BE2C (cell line): Measurements from ENCODE around the gene NCR2.

Experiments
- DNase-seq: peaks from one replicate; pipeline ENCODE4 v3.0.0-alpha.2; 2020
- H3K27me3 ChIP-seq: fragments of 250-450 bp; sonication (Bioruptor Pico); 2 replicates; pipeline ENCODE4 v1.5.1; 2020; ENCODE audit warnings: mild to moderate bottlenecking
- H3K36me3 ChIP-seq: fragments of 250-450 bp; sonication (Bioruptor Pico); 2 replicates; pipeline ENCODE4 v1.5.1; 2020; ENCODE audit warnings: mild to moderate bottlenecking
- H3K4me1 ChIP-seq: fragments of 250-450 bp; sonication (Bioruptor Pico); 2 replicates; pipeline ENCODE4 v1.5.1; 2020
- H3K4me3 ChIP-seq: 2 replicates; pipeline ENCODE4 v1.5.1; 2011; ENCODE audit warnings: low read depth, low read length
- H3K9me3 ChIP-seq: fragments of 250-450 bp; sonication (Bioruptor Pico); 2 replicates; pipeline ENCODE4 v1.5.1; 2020
- TF ChIP-seq, protein P1 (sequence below): IDR thresholded peaks from 2 replicates; pipeline ENCODE4 v1.5.1; 2012; ENCODE audit warnings: mild to moderate bottlenecking, low read depth, low read length

NCR2 gene

DNA sequence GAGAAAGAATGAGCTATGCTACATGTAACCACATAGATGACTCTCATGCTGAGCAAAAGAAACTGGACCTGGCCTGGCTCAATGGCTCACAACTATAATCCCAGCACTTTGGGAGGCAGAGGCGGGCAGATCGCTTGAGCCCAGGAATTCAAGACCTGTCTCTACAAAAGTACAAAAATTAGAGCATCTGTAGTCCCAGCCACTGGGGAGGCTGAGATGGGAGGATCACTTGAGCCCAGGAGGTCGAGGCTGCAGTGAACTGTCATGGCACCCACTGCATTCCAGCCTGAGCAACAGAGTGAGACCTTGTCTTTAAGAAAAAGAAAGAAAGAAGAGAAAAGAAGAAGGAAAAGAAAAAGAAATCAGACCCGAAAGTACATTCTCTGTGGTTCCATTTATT lies 41.7 kb downstream of the NCR2 start:
- H3K4me1 ChIP-seq: no peaks in the 10 kb centered on the region
- peaks cover 74% of the 10 kb centered on the region for H3K27me3 ChIP-seq
- TF ChIP-seq, protein P1, sequence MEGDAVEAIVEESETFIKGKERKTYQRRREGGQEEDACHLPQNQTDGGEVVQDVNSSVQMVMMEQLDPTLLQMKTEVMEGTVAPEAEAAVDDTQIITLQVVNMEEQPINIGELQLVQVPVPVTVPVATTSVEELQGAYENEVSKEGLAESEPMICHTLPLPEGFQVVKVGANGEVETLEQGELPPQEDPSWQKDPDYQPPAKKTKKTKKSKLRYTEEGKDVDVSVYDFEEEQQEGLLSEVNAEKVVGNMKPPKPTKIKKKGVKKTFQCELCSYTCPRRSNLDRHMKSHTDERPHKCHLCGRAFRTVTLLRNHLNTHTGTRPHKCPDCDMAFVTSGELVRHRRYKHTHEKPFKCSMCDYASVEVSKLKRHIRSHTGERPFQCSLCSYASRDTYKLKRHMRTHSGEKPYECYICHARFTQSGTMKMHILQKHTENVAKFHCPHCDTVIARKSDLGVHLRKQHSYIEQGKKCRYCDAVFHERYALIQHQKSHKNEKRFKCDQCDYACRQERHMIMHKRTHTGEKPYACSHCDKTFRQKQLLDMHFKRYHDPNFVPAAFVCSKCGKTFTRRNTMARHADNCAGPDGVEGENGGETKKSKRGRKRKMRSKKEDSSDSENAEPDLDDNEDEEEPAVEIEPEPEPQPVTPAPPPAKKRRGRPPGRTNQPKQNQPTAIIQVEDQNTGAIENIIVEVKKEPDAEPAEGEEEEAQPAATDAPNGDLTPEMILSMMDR: no peak
- no peak for DNase-seq
- no peak overlapping the region for H3K4me3 ChIP-seq
- no peaks in the 10 kb centered on the region for H3K36me3 ChIP-seq
- H3K9me3 ChIP-seq: no peaks in the 10 kb centered on the region

GRCh38 chr6:41379306-41379705 lies 43.9 kb downstream of the NCR2 start:
- TF ChIP-seq, protein P1: no peak
- peaks cover 53% of the 10 kb centered on the region for H3K27me3 ChIP-seq
- DNase-seq: no peak
- no peak overlapping the region for H3K4me3 ChIP-seq
- no peaks in the 10 kb centered on the region for H3K9me3 ChIP-seq
- H3K36me3 ChIP-seq: no peaks in the 10 kb centered on the region
- no peaks in the 10 kb centered on the region for H3K4me1 ChIP-seq

DNA sequence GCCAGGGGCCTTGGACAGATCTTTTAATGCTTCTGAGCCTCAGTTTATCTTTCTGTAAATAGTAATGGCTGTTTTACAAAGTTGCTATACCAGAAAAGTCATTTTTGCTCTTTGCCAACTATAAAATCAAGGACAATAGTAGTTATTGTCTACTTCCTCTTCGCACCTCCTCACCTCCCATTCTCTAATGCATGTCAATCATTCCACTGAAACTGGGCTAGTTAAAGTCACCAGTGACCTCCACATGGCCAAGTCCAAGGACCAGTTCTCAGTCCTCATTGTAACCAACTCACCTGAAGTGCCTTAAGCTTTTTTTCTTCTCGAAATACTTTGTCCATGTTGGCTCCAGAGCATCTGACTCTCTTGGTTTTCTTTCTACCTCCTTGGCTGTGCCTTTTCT lies 51.2 kb downstream of the NCR2 start:
- H3K4me3 ChIP-seq: no peak overlapping the region
- H3K27me3 ChIP-seq: peaks cover 28% of the 10 kb centered on the region
- H3K9me3 ChIP-seq: no peaks in the 10 kb centered on the region
- no peak for DNase-seq
- no peaks in the 10 kb centered on the region for H3K4me1 ChIP-seq
- TF ChIP-seq, protein P1: no peak
- no peaks in the 10 kb centered on the region for H3K36me3 ChIP-seq

DNA sequence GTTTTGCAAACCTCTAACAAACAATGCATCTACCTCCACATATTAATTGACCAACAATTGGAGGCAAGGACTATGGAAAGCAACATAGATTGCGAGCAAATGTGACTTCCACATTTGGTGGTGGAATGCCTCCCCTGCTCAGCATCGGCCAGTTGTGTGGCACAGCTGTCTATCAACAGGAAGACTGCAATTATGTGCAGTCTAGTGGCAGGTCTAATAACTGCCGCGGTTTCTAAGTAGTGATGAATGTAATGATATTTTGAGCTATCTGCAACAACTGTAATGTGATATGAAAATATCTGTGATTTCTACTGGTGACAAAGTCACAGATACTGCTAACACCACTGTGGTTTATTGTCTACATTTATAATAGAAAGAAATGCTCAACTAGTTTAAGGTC lies 56.8 kb downstream of the NCR2 start:
- TF ChIP-seq, protein P1: no peak

DNA sequence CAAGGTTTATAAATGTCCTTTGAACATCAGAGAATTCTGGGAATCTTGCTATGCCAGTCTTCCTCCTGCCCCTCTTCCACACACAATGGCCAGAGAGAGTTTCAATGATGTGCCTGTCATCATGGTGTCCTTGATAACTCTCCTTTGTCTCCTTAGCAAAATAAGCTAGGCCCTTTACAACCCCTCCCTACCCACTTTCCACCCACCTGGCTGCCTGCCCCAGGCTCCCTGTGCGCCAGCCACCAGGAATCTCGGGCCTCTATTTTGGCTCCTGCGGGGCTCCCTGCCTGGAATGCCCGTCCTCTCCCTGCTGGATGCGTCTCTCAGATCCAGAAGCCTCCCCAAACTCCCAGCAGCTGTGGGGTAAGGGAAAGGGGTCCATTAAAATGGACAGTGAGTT lies 60.9 kb downstream of the NCR2 start:
- Histone ChIP-seq H3K4me1 (no peaks in the 10 kb centered on the region), H3K9me3 (no peaks in the 10 kb centered on the region), H3K36me3 (no peaks in the 10 kb centered on the region), H3K27me3 (peaks cover 6% of the 10 kb centered on the region), H3K4me3 (no peak overlapping the region)
- DNase-seq: no peak
- TF ChIP-seq, protein P1: no peak

More for the DNA sequence above, 56.8 kb downstream of the NCR2 start:
- Histone ChIP-seq H3K9me3 (no peaks in the 10 kb centered on the region), H3K27me3 (peaks cover 23% of the 10 kb centered on the region), H3K4me1 (no peaks in the 10 kb centered on the region), H3K4me3 (no peak overlapping the region), H3K36me3 (no peaks in the 10 kb centered on the region)
- DNase-seq: no peak

DNA sequence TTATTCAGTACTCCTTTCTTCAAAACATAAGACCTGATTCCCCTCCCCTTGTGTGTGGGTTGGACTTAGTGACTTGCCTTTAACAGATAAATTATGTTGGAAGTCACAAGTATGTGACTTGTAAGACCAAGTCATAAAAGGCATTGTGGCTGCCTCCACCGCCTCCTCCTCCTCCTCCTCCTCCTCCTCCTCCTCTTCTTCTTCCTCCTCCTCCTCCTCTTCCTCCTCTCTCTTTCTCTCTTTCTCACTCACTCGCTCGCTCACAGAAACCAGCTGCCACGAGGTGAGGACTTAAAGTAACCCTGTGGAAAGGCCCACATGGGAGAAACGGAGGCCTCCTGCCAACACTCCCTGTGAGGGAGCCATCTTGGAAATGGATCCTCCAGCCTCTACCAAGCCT lies 64.0 kb downstream of the NCR2 start:
- Histone ChIP-seq H3K4me1 (no peaks in the 10 kb centered on the region), H3K27me3 (peaks cover 6% of the 10 kb centered on the region)
- TF ChIP-seq, protein P1: no peak

More for the DNA sequence above, 64.0 kb downstream of the NCR2 start:
- no peaks in the 10 kb centered on the region for H3K36me3 ChIP-seq
- DNase-seq: no peak
- no peaks in the 10 kb centered on the region for H3K9me3 ChIP-seq
- no peak overlapping the region for H3K4me3 ChIP-seq
